ENCODE data around the gene SMAD9.

SMAD9 gene

DNA sequence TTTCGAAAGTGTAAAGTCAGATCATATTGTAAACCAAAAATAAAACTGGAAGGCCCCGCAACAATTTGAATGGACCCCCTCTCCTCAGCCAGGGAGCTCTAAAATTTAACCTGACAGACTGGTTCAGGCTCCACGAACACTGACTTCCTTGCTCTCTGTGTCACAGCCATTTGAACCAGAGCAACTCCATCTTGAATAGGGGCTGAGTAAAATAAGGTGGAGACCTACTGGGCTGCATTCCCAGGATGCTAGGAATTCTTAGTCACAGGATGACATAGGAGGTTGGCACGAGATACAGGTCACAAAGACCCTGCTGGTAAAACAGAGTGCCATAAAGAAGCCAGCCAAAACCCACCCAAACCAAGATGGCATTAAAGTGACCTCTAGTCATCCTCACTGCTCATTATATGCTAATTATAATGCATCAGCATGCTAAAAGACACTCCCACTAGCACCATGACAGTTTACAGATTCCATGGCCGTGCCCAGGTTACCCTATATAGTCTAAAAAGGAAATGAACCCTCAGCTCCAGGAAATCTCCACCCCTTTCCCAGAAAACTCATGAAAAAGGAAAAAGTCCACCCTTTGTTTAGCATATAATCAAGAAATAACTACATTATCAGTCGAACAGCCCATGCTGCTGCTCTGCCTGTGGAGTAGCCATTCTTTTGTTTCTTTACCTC, 57.9 kb downstream of the SMAD9 start:
- no peak for DNase-seq

DNA sequence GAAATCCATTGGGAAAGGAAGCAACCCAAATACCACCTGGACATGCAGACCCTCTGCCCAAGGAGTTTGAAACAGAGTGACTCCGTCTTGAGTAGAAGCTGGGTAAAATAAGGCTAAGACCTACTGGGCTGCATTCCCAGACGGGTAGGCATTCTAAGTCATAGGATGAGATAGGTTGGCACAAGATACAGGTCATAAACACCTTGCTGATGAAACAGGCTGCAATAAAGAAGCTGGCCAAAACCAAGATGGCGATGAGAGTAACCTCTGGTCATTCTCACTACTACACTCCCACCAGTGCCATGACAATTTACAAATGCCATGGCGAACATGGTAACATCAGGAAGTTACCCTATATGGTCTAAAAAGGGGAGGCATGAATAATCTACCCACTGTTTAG, 60.8 kb downstream of the SMAD9 start:
- DNase-seq, result no peak

DNA sequence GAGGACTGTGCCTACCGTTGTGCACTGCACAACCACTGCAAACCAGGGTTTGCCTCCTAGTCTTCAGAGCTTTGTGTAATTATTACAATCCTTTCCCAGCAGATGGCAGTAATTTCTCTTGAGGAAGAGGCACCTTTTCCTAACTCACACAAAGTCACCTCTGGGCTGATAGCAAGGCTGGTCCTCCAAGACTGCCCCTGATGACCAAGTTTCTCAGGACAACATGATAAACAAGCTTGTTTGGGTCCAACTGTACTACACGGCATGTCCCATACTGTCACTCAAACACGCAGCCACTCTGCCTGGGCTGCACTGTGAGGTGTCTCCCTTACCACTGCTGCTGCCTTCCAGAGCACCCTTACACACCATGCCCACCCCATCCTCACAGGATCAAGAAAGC, 61.7 kb downstream of the SMAD9 start:
- no peak for DNase-seq

DNA sequence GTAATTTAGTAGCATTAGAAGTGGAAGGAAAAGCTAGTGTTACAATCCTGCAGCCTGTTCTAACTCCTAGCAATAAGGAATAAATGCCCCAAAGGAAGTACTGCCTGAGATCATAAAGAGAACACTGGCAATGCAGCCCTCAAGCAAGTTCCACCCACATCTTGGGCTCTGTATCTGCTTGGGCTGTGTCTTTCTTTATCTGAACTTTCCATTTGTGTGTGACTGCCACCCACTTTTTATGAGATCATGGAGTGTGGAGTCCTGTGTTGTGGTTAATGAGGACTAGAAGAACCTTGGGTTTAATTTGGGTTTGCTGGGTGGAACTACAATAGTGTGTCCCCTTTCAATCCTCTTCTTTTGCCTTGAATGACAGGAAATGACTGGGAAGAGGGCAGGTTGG, 62.8 kb downstream of the SMAD9 start:
- no peak for DNase-seq

DNA sequence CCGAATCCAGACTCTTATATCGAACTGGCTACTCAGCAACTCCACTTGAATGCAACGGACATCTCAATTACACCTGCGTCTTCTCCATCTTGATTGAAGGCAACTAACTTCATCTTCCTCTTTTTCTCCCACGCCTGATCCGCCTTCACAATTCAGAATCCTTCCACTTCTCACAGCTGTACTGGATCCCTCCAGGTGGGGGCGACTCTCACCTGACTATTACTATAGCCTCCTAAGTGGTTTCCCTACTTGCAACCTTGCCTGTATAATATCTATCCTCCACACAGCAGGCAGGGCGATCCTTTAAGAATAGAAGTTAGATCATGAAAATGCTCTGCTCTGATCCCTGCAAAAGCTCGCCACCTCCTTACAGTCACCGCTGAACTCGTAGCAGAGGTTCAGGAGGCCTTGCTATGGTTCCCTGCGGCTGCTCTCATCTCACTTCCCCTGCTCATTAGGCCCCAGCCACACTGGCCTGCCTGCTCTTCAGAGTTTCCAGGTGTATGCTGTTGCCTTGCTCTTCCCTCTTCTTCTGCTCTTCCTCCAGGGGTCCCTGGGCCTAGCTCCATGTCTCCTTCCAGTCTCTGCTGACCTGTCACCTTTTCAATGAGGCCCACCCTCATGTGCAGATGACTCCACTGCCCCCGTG, 69.1 kb downstream of the SMAD9 start:
- DNase-seq, result no peak

DNA sequence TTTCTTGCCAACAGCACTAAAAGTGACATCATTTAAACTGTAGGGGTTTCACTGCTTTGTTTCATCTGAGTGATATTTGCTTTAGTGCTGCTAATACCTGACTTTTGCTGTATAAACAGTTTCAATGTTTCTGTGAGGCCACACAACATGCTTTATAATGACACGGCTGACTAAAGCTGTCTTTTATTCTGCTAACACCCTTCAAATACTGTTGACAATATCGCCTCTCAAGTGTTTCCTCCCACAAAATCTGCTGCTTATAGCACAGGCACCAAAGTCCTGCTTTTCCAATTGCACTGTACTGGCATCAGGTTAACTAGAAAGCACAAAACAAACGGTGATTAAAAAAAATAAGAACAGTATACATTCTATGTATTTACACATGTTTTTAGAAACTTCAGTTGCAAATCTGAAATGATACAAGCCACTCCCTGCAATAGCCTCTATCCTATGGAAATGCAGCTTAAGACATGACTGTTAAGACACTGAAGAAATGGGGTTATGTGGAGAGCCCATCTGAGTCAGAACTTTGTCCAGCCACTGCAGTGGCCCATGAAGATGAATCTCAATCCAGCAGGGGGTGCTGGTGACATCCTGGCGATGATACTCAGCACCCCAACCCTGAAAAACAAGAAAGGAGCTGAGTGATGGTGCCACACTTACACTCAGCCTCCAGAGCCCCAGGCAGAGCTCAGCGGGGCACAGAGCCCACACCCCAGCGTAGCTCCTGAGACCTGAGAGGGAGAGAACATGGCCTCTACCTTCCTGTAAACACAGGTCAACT, 71.6 kb downstream of the SMAD9 start:
- no peak for DNase-seq

DNA sequence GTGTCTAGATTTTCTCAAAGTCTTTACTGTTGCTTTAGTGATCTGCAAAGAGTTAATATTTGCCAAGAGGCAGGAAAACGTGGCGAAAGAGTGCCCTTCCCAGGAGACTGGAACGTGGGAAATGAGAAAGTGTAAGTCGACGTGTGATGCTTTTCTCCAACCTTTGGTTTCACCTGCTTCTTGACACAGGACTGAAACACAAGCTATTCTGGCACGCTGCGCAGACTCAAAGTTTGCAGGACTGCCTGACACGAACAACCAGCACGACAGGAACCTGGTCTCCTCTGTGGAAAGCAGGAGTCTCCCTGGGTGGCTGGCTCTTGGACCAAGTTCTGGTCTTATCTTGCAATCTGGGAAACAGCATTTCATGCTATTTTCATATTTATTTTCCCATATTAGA, 72.4 kb downstream of the SMAD9 start:
- no peak for DNase-seq

DNA sequence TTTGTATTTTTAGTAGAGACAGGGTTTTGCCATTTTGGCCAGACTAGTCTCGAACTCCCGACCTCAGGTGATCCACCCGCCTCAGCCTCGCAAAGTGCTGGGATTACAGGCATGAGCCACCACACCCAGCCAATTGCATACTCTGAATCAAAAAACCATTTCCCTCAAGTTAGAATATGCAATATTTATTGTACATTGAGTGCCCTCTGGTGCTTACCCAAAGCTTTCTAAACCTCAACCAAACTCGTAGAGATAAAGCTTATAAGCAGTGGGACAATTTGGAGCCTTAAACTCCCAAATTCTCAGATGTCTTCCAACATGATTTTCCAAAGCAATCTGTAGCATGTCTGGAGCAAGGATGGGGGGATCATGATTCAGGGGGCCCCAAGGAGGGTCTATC, 78.6 kb downstream of the SMAD9 start:
- no peak for DNase-seq

DNA sequence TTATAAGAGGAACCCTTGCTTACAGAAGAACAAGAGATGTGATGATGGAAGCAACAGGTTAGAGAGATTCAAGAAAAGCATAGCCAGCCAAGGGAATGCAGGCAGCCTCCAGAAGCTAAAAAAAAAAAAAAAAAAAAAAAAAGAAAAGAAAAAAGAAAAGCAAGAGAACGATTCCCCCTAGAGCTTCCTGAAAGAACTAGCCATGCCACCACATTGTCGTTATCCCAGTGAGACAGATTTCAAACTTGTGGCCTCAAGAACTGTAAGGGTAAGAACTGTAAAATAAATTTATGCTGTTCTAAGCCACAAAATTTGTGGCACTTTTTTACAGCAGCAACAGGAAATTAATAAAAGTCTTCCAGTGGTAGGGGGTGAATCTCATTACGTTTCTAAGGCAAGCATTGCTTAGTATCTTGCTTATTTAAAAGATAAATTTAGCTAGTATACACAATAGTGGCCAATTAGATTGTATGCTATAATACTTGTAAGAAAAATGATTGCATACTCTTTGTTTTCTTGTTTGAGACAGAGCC, 79.3 kb downstream of the SMAD9 start:
- DNase-seq, result no peak

DNA sequence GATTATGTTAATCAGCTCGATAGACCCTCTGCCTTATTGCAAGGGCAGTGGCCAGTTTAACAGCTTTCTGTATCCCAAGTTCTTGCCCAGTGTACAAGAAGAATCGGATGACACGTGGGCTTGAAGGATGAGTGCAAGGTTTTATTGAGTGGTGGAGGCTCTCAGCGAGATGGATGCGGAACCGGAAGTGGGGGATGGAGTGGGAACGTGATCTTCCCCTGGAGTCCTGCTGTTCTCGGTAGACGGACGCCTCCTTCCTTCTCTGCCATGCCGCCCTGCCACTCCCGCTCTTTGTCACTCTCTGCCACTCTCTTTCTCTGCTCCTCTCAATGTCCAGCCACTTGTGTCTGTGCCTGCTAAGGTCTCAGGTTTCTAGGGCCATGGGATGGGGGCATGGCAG, 80.1 kb downstream of the SMAD9 start:
- no peak for DNase-seq

DNA sequence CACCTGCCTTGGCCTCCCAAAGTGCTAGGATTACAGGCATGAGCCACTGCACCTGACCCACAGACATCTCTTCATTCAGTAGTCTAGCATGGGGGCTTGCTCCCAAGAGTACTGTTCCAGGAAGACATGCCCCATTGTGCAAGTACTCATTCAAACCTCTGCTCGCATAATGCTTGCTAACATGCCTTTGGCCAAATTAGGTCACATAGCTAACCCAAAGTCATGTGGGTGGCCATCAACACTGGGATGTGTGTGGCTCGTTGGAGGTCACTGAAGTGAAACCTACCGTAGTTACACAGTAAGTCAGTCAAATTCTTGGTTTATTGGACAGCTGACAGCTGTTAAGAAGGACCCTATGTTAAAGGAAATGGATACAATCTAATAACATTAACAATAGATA, 80.8 kb downstream of the SMAD9 start:
- DNase-seq, result no peak

DNA sequence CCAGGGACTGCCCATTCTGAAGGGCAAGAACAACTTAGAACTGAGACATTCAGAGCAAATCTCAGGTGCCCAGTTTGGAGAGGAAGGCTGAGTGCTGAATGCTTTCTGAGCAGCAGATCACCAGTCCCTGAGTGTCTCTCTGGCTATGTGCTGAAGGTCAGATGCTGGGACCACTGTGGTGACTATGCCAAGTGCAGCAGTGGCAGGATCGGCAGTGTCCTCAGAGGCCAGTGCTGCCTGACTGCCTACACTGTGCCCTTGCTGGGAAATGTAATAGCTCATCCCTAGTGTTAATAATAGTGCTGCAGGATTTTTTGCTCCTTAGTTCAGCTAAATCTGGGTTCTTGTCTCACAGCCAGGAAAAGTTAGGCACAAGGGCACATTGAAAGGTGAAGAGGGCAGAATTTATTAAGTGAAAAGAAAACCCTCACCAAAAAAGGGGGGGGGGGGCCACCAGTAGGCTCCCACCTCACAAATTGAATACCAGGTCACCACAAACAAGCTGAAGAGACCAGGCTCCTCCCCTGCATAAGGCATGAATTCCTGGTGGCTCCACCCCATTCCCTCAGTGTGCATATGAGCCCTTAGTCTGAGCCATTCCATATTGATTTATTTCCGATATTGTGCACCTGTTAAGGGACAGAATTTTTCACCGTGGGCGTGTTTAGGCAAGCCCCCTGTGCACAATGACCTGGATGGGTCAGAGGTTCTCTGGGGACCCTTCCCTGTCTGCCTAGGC, 82.5 kb downstream of the SMAD9 start:
- DNase-seq, result no peak

DNA sequence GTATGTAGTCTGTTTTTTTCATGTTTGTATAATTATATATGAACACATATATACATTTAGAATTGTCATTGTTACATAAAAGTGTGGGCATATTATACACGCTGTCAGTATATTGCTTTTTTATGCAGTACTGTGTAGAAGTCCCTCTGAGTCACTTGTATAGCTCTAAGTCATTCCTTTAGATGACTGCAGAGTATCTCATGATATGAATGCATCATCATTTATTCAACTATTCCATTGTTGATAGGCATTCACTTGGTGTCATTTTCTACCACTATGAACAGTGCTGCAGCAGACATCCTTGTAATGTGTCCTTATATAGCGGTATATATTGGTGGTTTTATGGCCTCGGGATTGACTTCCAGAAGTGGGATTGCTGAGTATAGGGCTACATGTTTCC, 85.7 kb downstream of the SMAD9 start:
- DNase-seq, result no peak

DNA sequence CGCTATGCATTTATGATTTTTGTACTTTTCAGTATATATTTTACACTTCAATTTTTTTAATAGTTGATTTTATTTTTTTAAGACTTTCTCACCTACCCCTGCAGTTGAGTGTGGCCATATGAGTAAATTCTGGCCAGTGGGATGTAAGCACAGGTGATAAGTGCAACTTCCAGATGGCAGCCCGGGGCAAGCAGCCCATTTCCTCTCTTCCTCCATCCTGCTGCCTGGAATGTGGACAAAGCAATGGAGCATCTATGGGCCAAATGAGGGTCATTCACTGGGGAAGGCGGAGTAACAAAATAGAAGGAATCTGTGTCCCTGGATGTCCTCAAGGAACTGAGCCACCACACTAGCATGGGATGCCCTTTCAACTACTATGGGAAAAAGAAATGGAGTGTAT, 88.7 kb downstream of the SMAD9 start:
- no peak for DNase-seq

DNA sequence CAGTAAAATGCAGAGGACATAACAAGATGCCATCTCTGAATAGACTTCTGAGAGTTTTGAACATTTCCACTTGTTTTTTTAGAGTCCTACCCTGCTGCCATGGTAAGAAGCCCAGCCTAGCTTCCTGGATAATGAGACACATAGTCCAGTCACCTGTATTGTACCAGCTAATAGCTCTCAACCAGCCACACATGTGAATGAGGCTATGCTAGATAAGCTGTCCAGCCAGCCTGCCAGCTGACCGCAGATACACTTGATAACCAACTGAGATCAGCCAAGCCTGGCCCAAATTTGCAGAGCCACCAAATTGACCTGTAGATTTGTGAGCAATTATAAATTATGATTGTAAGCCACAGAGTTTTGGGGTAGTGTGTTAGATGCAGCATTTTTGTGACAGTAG, 90.3 kb downstream of the SMAD9 start:
- DNase-seq, result no peak

DNA sequence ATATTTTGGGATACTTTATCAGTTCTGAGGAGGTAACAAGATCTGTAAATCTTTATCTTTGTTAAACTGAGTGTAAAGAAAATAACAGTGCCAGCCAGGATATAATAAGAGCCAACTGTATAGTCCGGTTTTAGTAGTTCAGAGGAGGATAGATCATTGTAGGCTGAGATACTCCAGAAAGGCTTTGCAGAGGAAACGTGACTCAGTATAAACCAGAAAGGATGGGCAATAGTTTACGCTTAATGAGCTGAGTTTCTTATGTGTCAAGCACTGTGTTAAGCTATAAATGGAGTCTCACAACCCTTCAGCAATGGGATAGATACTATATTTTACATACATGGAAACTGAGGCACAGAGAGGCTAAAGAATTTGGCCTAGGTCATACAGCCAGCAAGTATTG, 97.3 kb downstream of the SMAD9 start:
- no peak for DNase-seq

DNA sequence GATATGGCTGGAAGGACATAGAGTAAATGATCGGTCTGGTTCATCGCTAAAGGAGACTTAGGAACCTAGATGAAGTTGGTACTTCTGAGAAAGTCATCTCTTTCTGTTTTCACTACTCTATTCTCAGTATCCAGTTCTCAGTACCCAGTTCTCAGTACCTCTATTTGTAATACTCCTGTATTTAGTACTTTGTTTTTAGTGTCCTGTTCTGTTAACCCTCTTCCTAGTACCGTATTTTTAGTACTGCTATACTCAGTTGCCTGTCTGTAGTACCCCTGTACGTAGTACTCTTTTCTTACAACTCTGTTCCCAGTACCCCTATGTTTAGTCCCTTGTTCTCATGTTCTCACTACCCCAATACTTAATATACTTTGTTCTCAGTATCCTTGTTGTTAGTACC, 99.8 kb downstream of the SMAD9 start:
- no peak for DNase-seq

DNA sequence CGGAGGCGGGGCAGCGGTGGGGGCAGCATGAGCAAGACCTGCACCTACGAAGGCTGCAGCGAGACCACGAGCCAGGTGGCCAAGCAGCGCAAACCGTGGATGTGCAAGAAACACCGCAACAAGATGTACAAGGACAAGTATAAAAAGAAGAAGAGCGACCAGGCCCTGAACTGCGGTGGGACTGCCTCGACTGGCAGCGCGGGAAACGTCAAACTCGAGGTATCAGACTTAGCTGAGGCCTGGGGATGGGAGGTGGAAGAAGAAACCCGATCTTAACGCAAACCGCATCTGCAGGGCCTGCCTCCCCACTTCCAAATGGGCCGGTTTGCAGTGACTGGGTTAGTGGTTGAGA, 100.3 kb downstream of the SMAD9 start:
- no peak for DNase-seq

DNA sequence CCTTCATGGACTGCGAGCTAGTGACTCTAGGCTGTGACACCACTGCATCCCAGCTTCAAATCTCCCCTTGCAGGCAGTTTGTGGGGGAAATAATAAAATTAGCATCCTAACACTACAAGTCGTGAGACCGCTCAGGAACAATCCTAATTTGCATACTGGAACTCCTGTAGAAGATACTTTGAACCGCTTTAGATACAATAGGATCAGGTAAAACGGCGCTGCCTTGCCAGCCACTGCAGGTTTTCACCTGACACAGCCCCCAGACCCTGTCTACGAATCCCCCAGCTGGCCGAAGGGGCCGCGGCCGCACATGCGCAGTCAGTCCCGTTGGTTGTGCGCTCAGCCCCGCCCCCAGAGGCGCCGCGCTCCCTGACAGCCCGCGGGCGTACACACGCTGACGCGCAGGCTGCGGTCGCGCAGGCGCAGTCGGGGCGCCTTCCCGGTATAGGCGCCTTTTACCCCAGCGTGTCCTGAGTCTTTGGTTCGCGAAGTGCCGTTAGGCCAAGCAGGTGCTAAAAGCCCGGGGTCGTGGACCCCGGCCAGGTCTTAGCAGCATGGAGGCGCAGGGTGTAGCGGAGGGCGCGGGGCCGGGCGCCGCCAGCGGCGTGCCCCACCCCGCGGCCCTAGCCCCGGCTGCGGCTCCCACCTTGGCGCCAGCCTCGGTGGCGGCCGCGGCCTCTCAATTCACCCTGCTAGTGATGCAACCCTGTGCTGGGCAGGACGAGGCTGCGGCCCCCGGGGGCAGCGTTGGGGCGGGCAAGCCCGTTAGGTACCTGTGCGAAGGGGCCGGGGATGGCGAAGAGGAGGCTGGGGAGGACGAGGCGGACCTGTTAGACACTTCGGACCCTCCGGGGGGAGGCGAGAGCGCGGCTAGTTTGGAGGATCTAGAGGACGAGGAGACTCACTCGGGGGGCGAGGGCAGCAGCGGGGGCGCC, 101.0 kb downstream of the SMAD9 start, which contains the start of gene RFXAP:
RFXAP (plus strand) TSS at position 419 of the 935 bp plus-strand sequence; CDS start at position 555, 136 bp downstream.
- peak; percentile 93 for DNase-seq

DNA sequence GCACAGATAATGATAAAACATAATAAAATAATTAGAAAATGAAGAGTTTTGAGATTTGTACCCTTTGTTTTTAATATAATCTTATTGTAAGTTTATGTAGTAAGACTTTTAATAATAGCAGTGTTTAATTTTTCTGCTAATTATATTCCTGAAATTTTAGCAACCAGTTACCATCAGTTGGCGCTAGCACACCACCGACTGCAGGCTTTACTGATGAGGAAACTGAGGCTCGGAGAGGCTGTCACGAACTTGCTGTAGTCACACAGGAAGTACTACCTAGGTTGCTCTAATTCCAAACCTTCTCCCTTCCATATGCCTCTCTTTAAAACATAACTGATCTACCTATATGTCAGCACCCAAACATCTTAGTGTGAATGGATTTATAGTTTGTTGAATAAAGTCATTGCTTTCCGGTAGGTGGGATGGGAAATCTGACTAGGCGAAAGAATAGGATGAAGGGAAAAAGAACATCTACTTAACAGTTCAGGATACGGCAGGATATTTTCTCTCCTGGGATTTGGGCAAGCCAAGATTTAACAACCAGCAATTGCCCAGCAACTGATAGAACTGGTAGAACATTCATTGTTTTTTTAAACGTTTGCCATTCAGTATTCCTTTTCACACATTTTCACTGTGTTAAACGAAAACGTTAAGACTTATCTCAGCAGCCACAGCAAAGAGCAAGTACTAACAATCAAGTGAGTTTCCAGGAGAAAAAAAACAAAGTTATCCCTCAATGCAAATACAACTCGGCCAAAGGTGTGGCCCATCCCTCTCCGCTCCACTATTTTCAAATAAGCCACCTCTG, 101.8 kb downstream of the SMAD9 start:
- no peak for DNase-seq

DNA sequence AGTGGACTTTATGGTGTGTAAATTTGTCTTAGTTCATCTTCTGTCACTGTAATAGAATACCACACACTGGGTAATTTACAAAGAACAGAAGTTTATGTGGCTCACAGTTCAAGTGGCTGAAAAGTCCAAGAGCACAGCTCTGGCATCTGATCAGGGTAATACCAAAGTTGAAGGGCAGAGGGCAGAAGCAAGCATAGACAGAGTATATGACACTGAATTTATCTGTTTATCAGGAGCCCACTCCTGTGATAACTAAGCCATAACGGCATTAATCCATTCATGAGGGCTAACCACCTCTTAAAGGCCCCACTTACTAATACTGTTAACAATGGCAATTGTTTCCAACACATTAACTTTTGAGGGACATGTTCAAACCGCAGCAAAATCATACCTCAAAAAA, 105.0 kb downstream of the SMAD9 start:
- DNase-seq, result no peak

Data from activated CD8-positive, alpha-beta memory T cell treated with anti-CD3 and anti-CD28 coated beads, Interleukin-2, amount 50 U/mL, for 4 hours (primary cell).